Pancreas (tissue), 10 donors: ENCODE data around the gene DDX10. TPM values are rescaled to one million over a fixed set of nuclear protein-coding genes. Genes with fewer than 3 reads are reported as not detected.

Experiments
- ATAC-seq, 4 donors: fragments of 200-7000 bp; cut with Tn5 transposase; one replicate each; pipeline versions ENCODE4 v1.8.0 to v1.9.1; 2020; ENCODE audit warnings: mild to moderate bottlenecking in 4 of 4, moderate library complexity in 4 of 4
- DNase-seq, 6 donors: peaks; one replicate each; pipeline ENCODE4 v3.0.0-alpha.2; 2020
- FAIRE-seq: peaks from 2 replicates; lab custom pipeline; 2012; peaks lifted over from hg19 to GRCh38; lab: Jason Lieb, UNC
- H3K27ac ChIP-seq, 4 donors: fragments of 200-600 bp; sonication (generic); 1 replicate in 3 of 4; 2 replicates in 1 of 4; pipeline versions ENCODE4 v1.5.0 to v1.8.0; 2020
- H3K27me3 ChIP-seq, 4 donors: fragments of 200-600 bp; one replicate each; pipeline ENCODE4 v1.8.0; 2021
- H3K36me3 ChIP-seq, 3 donors: fragments of 200-600 bp; sonication (generic) in 1 of 3; one replicate each; pipeline versions ENCODE4 v1.5.0 to v1.8.0; 2020 to 2021
- H3K4me1 ChIP-seq, 3 donors: fragments of 200-600 bp; one replicate each; pipeline ENCODE4 v1.8.0; 2021
- H3K4me3 ChIP-seq, 4 donors: fragments of 200-600 bp; sonication (generic) in 2 of 4; one replicate each; pipeline versions ENCODE4 v1.5.0 to v1.8.0; 2020 to 2021
- H3K9me3 ChIP-seq, 4 donors: fragments of 200-600 bp; one replicate each; pipeline ENCODE4 v1.8.0; 2021
- WGBS, 2 donors: extraction: QIAGEN DNeasy Blood & Tissue Kit; methylation state at CpG; one replicate each; pipeline ENCODE4 v1.1.7; 2013; 5-methylcytosine and 5-hydroxymethylcytosine counted together
- intact Hi-C, 3 donors: fragments of 100-400 bp; cut with DNase I; formaldehyde crosslinking; loops; one replicate each; pipeline versions ENCODE4 v1.11.1 to v1.14.2; 2022
- polyA plus RNA-seq, 2 donors: library from polyadenylated mRNA; stranded (reverse); fragments of 200-250 nt; gene quantifications; one replicate each; pipeline ENCODE4 v1.2.3, GENCODE V29; 2013
- total RNA-seq, 6 donors: library from RNA; stranded (reverse); fragmentation: NEBNext Ultra II Directional in 4 of 6; extraction: Animal tissue kit (Norgen Biotek cat#: 25700) in 4 of 6; gene quantifications; one replicate each; pipeline versions ENCODE4 v1.2.1 to v1.2.4, GENCODE V29; 2021 to 2023
- TF ChIP-seq, protein P1 (sequence below), 4 donors: fragments of 200-600 bp; sonication (generic) in 3 of 4; IDR thresholded peaks; one replicate each; pipeline versions ENCODE4 v1.5.0 to v1.8.0; 2021; ENCODE audit warnings: antibody characterized with exemption in 4 of 4
- donor health status: healthy with polysubstance abuse.
- donor health status: DM: no; HTN: no; CAD: no; lungs with moderate emphysema.
- donor health status: DM: no; HTN: no; CAD: no.
- donor health status: control.
- donor health status: control.
- donor health status: Bipolar disorder and iron deficiency.
- donor health status: DM: yes; HTN: yes; CAD: no.
- donor health status: DM: no; HTN: no; CAD: no.
- donor health status: DM: no; HTN: no; CAD: no.
- donor health status: DM: yes; HTN: yes; CAD: no.

The DDX10 gene
- total and polyA plus RNA-seq, 8 donors = 10.9 to 18.4 (median 16.5) TPM

DNA sequence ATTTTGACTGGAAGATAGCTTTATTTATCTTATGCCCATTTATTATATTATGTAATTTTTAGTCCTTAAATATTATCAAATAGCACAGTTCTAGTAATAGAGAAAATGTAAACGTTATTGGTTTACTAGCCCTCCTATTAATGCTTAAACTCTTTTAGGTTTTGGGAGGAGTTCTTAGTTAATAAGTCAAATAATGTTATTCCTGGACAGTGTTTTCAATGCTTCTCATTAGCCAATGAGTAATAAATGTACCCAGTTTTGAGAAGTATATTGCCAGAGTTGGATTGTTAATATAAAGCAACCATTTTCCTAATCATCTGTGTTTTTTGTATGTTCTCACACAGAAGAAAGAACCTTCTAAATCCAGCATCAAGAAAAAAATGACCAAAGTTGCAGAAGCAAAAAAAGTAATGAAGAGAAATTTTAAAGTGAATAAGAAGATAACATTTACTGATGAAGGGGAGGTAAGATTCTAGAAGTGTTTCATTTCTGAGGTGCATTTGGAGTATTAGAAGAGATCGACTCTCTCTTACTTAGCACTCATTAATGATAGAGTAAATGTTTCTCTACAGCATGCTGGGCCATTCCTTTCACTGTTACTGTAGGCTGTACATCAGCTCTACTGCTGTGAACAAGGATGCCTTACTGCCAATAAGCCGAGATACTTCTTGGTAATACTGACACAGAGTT, 173.4 kb downstream of the DDX10 start:
- Histone ChIP-seq H3K9me3 (no peaks in the 10 kb centered on the region), H3K36me3 (no peaks in the 10 kb centered on the region), H3K4me1 (no peaks in the 10 kb centered on the region), H3K27me3 (no peaks in the 10 kb centered on the region), H3K27ac (no peak overlapping the region), H3K4me3 (no peak overlapping the region)
- intact Hi-C loops = no loop called here
- TF ChIP-seq, protein P1, sequence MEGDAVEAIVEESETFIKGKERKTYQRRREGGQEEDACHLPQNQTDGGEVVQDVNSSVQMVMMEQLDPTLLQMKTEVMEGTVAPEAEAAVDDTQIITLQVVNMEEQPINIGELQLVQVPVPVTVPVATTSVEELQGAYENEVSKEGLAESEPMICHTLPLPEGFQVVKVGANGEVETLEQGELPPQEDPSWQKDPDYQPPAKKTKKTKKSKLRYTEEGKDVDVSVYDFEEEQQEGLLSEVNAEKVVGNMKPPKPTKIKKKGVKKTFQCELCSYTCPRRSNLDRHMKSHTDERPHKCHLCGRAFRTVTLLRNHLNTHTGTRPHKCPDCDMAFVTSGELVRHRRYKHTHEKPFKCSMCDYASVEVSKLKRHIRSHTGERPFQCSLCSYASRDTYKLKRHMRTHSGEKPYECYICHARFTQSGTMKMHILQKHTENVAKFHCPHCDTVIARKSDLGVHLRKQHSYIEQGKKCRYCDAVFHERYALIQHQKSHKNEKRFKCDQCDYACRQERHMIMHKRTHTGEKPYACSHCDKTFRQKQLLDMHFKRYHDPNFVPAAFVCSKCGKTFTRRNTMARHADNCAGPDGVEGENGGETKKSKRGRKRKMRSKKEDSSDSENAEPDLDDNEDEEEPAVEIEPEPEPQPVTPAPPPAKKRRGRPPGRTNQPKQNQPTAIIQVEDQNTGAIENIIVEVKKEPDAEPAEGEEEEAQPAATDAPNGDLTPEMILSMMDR (IDR thresholded peaks at IDR 0.05) = no peak
- FAIRE-seq = no peak
- no peak for ATAC-seq
- 69 to 72% methylated on average over 3 of the region's 3 CpGs for WGBS, 2 donors
- no peak for DNase-seq

DNA sequence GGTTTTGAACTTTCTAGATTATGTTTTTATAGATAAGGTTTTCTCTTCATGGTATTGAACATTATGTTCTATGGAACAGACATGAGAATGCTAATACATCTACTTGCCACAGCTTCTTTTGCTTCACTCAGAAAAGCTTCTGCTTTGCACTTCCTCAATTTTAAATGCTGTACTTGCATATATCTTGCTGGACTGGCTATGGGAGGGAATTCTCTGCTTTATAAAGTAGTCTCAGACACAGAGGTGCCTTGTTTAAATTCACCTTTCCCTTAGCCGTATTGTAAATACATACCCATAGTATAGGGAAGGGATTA, 173.9 kb downstream of the DDX10 start:
- FAIRE-seq = no peak
- intact Hi-C loops = no loop called here
- no peaks in the 10 kb centered on the region for H3K4me1 ChIP-seq
- no peak overlapping the region for H3K4me3 ChIP-seq
- 85 to 92% methylated on average over 1 of the region's 1 CpG for WGBS, 2 donors
- no peaks in the 10 kb centered on the region for H3K27me3 ChIP-seq
- no peak for DNase-seq
- no peaks in the 10 kb centered on the region for H3K36me3 ChIP-seq
- no peak for ATAC-seq
- no peak overlapping the region for H3K27ac ChIP-seq
- TF ChIP-seq, protein P1 (IDR thresholded peaks at IDR 0.05) = no peak
- H3K9me3 ChIP-seq = no peaks in the 10 kb centered on the region

DNA sequence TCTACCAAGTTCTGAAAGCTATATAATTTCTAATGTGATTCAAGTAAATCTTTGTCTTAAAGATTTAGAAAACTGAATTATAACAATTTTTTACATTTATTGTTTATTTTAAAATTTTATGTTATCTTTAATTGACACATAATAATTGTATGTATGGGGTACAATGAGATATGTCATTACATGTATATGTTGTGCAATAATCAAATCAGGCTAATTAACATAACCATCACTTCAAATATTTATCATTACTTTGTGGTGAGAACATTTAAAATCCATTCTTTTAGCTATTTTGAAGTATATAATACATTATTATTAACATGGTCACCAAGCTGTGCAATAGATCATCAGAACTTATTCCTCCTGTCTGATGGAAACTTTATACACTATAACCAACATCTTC, 181.1 kb downstream of the DDX10 start:
- TF ChIP-seq, protein P1 (IDR thresholded peaks at IDR 0.05) = no peak
- no peak for ATAC-seq
- H3K4me3 ChIP-seq = no peak overlapping the region
- no peaks in the 10 kb centered on the region for H3K27me3 ChIP-seq
- H3K36me3 ChIP-seq = no peaks in the 10 kb centered on the region
- no peak for FAIRE-seq
- intact Hi-C loops = no loop called here
- H3K4me1 ChIP-seq = peaks cover 0 to 3% (median 0%) of the 10 kb centered on the region in 3 donors
- no peaks in the 10 kb centered on the region for H3K9me3 ChIP-seq
- no peak for DNase-seq
- H3K27ac ChIP-seq = no peak overlapping the region

DNA sequence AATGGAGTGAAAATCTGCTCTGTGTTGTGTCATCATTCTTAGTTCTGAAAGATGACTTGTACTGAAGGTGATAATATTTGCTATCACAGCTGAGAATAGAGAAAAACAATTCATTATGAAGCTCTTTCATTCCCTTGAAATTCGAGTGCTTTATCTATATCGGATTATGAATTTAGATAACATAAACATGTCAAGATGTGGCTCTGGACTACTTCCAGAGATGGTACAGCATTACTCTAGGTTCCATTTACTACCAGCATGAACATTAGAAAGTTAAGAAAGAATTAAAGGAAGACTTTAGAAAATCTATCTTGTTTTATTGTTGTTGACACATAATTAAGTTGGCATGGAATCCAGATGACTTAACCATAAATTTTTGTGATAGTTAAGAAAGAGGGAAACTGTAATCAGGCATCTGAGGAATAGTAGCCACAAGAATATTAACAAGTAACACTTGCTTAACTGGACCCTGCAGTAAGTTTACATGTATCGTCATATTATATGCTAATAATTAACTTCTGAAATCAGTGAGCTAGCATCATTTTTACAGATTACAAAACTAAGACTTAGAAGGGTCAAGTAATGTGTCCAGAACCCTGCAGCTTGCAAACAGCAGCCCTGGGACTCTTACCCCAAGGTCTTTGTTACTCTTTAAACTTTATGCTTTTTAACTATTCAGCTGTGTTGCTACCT, 182.6 kb downstream of the DDX10 start:
- Histone ChIP-seq H3K27ac (no peak overlapping the region), H3K36me3 (no peaks in the 10 kb centered on the region), H3K9me3 (no peaks in the 10 kb centered on the region), H3K4me3 (no peak overlapping the region), H3K27me3 (no peaks in the 10 kb centered on the region), H3K4me1 (peaks cover 0 to 3% (median 0%) of the 10 kb centered on the region in 3 donors)
- FAIRE-seq (no peak), DNase-seq (no peak), ATAC-seq (no peak)
- intact Hi-C loops = no loop called here
- TF ChIP-seq, protein P1 (IDR thresholded peaks at IDR 0.05) = no peak
- 22 to 25% methylated on average over 3 of the region's 3 CpGs for whole genome bisulfite sequencing, 2 donors

DNA sequence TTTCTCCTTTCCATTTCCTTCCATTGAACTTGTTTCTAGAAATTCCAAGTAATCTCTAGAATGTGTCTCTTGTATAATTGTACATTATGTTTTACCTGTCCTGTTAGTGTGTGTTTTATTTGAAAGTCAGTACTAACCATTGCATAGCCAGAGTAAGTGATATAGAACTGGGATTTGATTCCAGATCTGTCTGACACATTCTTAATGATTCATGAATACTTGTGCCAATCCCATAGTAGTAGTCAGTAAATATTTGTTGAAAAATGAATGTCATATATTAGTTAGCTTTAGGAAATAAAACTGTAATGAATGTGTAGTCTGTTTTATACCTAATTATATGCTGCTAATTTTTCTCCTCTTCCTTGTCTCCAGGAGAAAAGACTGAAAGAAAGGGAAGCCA, 186.9 kb downstream of the DDX10 start:
- no peak overlapping the region for H3K27ac ChIP-seq
- H3K36me3 ChIP-seq = no peaks in the 10 kb centered on the region
- H3K4me1 ChIP-seq = peaks cover 0 to 3% (median 0%) of the 10 kb centered on the region in 3 donors
- H3K9me3 ChIP-seq = no peaks in the 10 kb centered on the region
- ATAC-seq (no peak), FAIRE-seq (no peak), DNase-seq (no peak)
- TF ChIP-seq, protein P1 (IDR thresholded peaks at IDR 0.05) = no peak
- no peak overlapping the region for H3K4me3 ChIP-seq
- no peaks in the 10 kb centered on the region for H3K27me3 ChIP-seq
- intact Hi-C loops = no loop called here
